ENCODE data around the gene OXCT1. TPM values are rescaled to one million over a fixed set of nuclear protein-coding genes. Genes with fewer than 3 reads are reported as not detected.

The OXCT1 gene
- total RNA-seq, 1 donor from 2014 or later, result 22.0 TPM

DNA sequence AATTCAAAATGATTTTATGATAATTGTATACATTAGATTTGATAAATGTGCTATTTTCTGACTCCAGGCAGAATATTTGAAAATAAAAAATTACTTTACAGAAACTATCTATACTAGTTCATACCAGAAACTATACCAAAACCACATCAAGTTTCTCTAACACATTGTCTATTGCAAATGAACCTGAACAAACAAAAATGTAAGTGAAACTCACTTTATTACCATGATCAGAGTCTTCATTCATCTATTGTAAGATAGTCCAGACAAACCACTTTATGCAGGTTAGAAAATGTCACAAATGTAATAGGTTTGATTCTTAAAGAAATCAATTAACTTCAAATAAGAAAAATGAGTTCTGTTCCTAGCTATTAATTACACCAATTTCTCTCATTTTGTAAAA, 99.4 kb downstream of the OXCT1 start:
- no peak for TF ChIP-seq CTCF (conservative IDR thresholded peaks at IDR 0.05; ENCODE audit: low read depth, low read length)
- no peak overlapping the region for H3K4me3 ChIP-seq (ENCODE audit: low read depth, low read length)
- no peak for DNase-seq (ENCODE audit: low read depth)

DNA sequence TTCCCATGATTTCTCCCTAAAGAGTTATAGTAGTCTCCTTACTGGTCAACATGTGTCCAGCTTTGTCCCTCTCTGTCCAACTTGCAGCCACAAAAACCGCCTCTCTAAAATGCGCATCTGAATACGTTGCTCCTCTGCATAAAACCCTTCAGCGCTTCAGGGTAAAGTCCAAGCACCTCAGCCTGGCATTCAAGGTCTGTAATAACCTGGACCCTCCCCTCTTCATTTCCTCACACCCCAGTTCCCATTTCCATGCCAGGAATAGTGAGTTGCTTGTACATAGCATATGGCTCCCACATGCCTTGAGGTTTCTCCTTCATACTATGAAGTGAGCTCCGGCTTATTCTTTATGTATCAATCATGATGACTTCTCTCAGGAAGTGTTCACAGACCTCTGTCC, 101.5 kb downstream of the OXCT1 start:
- no peak overlapping the region for H3K4me3 ChIP-seq (ENCODE audit: low read depth, low read length)
- no peak for DNase-seq (ENCODE audit: low read depth)
- TF ChIP-seq CTCF (conservative IDR thresholded peaks at IDR 0.05; ENCODE audit: low read depth, low read length), result no peak

- no peak for TF ChIP-seq CTCF (conservative IDR thresholded peaks at IDR 0.05; ENCODE audit: low read depth, low read length)
- H3K4me3 ChIP-seq (ENCODE audit: low read depth, low read length), result no peak overlapping the region
- no peak for DNase-seq (ENCODE audit: low read depth)
Measured at GRCh38 chr5:41764650-41765049, 105.6 kb downstream of the OXCT1 start.

DNA sequence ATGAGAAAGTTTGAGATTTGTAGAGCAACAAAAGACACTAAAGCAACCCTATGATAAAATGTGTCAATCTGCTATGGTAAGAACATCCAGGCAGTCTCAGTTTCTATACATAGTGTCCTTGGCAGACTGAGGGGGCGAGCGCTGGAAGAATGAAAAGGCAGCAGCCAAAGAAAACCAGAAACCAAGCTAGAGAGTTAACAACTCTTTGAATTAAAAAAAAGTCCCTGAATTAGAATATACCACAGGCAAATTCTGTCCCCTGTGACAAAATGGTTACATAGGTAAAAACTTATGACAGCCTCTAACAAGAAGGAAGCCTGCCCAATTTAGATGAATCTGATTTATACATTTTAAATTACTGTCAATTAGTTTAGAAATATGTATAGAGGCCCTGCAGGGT, 106.7 kb downstream of the OXCT1 start:
- DNase-seq (ENCODE audit: low read depth), result no peak
- H3K4me3 ChIP-seq (ENCODE audit: low read depth, low read length), result no peak overlapping the region
- TF ChIP-seq CTCF (conservative IDR thresholded peaks at IDR 0.05; ENCODE audit: low read depth, low read length), result no peak

- no peak for TF ChIP-seq CTCF (conservative IDR thresholded peaks at IDR 0.05; ENCODE audit: low read depth, low read length)
- DNase-seq (ENCODE audit: low read depth), result no peak
Measured at GRCh38 chr5:41763081-41763480, 107.1 kb downstream of the OXCT1 start.

DNA sequence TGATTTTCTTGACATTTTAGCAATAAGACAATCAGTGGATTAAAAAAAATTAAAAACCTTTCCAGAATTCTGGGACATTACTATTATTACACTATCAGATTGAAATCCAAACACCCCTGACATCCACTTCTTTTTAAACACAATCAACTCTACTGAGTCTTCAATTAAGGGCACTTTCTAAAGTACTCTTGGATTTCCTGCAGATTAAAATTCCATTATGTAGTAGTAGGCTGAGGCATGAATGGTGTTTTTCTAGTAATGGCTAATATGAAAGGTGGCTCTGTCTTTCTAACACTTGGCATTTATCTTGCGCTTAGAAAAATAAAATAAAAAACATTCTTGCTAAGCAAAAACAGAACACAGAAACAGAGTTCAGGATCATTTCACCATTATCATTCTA, 107.8 kb downstream of the OXCT1 start:
- TF ChIP-seq CTCF (conservative IDR thresholded peaks at IDR 0.05; ENCODE audit: low read depth, low read length), result no peak
- no peak overlapping the region for H3K4me3 ChIP-seq (ENCODE audit: low read depth, low read length)
- DNase-seq (ENCODE audit: low read depth), result no peak

More at GRCh38 chr5:41763081-41763480, 107.1 kb downstream of the OXCT1 start:
- H3K4me3 ChIP-seq (ENCODE audit: low read depth, low read length), result no peak overlapping the region

DNA sequence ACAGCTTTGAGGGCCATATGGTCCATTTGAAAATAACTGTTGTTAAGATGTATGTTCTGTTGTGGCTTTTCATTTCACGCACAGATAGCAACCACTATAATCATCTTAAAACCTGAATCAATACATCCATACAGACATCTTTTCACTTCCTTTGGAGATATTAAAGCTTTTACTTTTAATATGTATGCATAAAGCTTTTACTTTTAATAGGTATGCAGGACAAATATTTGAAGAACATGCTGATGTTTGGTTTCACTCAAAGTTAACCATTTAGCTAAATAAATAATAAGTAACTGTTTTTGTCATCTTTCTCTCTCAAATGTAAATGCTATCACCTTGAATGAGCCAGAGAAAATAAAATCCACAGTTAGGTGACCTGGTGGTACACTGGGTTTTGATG, 108.6 kb downstream of the OXCT1 start:
- H3K4me3 ChIP-seq (ENCODE audit: low read depth, low read length), result no peak overlapping the region
- no peak for TF ChIP-seq CTCF (conservative IDR thresholded peaks at IDR 0.05; ENCODE audit: low read depth, low read length)
- no peak for DNase-seq (ENCODE audit: low read depth)

All from epithelial cell of proximal tubule (primary cell).